ENCODE results near the gene MAGED4. TPM values are rescaled to one million over a fixed set of nuclear protein-coding genes. Genes with fewer than 3 reads are reported as not detected.
"Not testable (repeated sequence)": the region's sequence is repeated elsewhere in the genome, so short reads cannot be mapped to it uniquely, and the experiment has no call there.

The MAGED4 gene
- total RNA-seq, 1 donor from 2014 or later = 192 TPM

DNA sequence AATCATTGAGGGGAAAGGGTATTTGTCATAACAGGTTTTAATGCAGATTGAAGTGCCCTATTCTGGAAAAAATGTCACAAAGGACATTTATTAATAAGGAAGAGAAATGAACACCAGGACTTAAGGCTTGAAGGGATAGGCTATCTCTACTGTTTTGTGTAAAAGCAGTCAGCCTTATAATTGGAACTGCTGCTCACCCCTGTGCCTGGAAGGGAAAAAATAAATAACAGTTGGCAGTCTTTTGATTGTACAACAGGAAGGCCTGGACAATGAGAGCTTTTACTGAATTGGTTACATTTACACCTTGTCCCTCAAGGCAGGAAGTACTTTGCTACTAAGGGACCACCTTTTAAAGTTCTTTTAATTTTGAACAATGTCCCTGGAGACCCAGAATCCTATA is 17.8 kb upstream of the MAGED4 start:
- Mint-ChIP-seq H3K9me3 (ENCODE audit: unreplicated experiment) (no peaks in the 10 kb centered on the region), H3K27ac (ENCODE audit: unreplicated experiment) (no peak overlapping the region), H3K27me3 (ENCODE audit: unreplicated experiment) (no peaks in the 10 kb centered on the region), H3K4me3 (ENCODE audit: unreplicated experiment) (no peak overlapping the region), H3K36me3 (ENCODE audit: unreplicated experiment) (no peaks in the 10 kb centered on the region), H3K4me1 (ENCODE audit: low read depth, unreplicated experiment) (no peaks in the 10 kb centered on the region)
- TF ChIP-seq, protein P1, sequence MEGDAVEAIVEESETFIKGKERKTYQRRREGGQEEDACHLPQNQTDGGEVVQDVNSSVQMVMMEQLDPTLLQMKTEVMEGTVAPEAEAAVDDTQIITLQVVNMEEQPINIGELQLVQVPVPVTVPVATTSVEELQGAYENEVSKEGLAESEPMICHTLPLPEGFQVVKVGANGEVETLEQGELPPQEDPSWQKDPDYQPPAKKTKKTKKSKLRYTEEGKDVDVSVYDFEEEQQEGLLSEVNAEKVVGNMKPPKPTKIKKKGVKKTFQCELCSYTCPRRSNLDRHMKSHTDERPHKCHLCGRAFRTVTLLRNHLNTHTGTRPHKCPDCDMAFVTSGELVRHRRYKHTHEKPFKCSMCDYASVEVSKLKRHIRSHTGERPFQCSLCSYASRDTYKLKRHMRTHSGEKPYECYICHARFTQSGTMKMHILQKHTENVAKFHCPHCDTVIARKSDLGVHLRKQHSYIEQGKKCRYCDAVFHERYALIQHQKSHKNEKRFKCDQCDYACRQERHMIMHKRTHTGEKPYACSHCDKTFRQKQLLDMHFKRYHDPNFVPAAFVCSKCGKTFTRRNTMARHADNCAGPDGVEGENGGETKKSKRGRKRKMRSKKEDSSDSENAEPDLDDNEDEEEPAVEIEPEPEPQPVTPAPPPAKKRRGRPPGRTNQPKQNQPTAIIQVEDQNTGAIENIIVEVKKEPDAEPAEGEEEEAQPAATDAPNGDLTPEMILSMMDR (IDR thresholded peaks at IDR 0.05; ENCODE audit: partially characterized antibody, unreplicated experiment) = no peak
- DNase-seq = no peak

DNA sequence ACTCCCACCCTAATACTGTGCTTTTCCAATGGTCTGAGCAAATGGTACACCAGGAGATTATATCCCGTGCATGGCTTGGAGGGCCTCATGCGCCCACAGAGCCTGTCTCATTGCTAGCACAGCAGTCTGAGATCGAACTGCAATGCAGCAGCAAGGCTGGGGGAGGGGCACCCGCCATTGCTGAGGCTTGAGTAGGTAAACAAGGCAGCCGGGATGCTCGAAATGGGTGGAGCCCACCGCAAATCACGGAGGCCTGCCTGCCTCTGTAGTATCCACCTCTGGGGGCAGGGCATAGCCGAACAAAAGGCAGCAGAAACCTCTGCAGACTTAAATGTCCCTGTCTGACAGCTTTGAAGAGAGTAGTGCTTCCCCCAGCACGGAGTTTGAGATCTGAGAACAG is 13.6 kb upstream of the MAGED4 start:
- DNase-seq; H3K36me3 Mint-ChIP-seq (ENCODE audit: unreplicated experiment); H3K27ac Mint-ChIP-seq (ENCODE audit: unreplicated experiment); H3K27me3 Mint-ChIP-seq (ENCODE audit: unreplicated experiment); H3K4me3 Mint-ChIP-seq (ENCODE audit: unreplicated experiment); H3K9me3 Mint-ChIP-seq (ENCODE audit: unreplicated experiment); H3K4me1 Mint-ChIP-seq (ENCODE audit: low read depth, unreplicated experiment): not testable (repeated sequence)

DNA sequence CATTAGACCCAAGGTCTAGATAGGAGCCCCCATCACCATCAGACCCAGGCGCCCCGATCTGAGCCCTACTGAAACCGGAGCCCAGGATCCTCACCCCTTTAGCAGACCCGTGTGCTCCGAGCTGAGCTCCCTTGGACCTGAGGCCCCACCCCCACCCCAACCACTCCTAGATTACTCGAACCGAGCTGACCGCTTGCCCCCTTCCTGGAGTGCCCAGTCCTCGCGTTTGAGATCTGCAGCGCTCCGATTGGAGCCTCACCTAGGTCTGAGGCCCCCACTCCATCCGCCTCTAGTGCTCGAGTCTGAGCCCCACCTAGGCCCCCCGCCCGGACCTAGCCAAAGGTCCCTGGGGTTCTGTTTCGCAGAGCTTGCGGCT is 378 bp downstream of the MAGED4 start:
- DNase-seq; H3K9me3 Mint-ChIP-seq (ENCODE audit: unreplicated experiment); H3K4me1 Mint-ChIP-seq (ENCODE audit: low read depth, unreplicated experiment); H3K4me3 Mint-ChIP-seq (ENCODE audit: unreplicated experiment); H3K27me3 Mint-ChIP-seq (ENCODE audit: unreplicated experiment); H3K27ac Mint-ChIP-seq (ENCODE audit: unreplicated experiment); H3K36me3 Mint-ChIP-seq (ENCODE audit: unreplicated experiment): not testable (repeated sequence)

DNA sequence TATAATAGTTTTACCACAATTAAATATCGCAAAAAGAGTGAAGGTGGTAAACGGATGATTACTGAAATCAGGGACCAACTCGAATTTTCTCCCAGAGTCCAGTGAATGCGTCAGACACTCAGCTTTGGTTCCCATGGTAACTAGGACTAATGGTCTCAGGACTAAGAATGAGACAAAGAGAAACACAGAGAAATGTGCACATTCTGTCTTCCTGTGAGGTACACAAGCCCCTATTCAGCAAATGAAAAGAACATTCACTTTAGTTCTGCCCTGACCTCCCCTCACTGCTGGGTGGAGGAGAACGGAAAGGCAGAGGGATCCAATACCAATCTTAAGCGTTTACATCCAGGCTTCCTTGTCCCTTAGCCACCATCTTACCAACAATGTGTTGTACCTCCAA is 26.7 kb downstream of the MAGED4 start:
- not testable (repeated sequence) for H3K36me3 Mint-ChIP-seq (ENCODE audit: unreplicated experiment); H3K4me3 Mint-ChIP-seq (ENCODE audit: unreplicated experiment); H3K9me3 Mint-ChIP-seq (ENCODE audit: unreplicated experiment); H3K27me3 Mint-ChIP-seq (ENCODE audit: unreplicated experiment); H3K27ac Mint-ChIP-seq (ENCODE audit: unreplicated experiment); H3K4me1 Mint-ChIP-seq (ENCODE audit: low read depth, unreplicated experiment); DNase-seq

DNA sequence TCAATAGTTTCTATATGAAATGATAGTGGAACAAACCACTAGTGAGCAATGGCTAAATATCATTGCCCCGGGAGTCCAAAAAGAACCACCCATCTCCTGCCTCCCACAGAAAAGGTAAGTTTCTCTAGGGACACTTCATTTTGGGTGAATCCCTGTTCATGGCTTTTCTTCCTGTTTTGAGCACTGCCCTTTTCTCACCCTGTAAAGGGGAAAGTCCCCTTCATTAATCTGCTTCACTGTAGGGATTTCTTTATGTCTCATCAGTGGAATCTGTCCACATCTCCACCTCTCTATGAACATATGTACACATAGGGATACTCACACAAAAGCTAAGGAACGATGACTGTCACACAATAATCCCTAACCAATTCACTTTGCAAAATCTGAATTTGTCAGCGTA is 28.6 kb downstream of the MAGED4 start:
- no peaks in the 10 kb centered on the region for H3K27me3 Mint-ChIP-seq (ENCODE audit: unreplicated experiment)
- H3K36me3 Mint-ChIP-seq (ENCODE audit: unreplicated experiment) = no peaks in the 10 kb centered on the region
- no peak overlapping the region for H3K4me3 Mint-ChIP-seq (ENCODE audit: unreplicated experiment)
- H3K27ac Mint-ChIP-seq (ENCODE audit: unreplicated experiment) = no peak overlapping the region
- TF ChIP-seq, protein P1 (IDR thresholded peaks at IDR 0.05; ENCODE audit: partially characterized antibody, unreplicated experiment) = no peak
- DNase-seq = no peak
- H3K4me1 Mint-ChIP-seq (ENCODE audit: low read depth, unreplicated experiment) = no peaks in the 10 kb centered on the region
- no peaks in the 10 kb centered on the region for H3K9me3 Mint-ChIP-seq (ENCODE audit: unreplicated experiment)

DNA sequence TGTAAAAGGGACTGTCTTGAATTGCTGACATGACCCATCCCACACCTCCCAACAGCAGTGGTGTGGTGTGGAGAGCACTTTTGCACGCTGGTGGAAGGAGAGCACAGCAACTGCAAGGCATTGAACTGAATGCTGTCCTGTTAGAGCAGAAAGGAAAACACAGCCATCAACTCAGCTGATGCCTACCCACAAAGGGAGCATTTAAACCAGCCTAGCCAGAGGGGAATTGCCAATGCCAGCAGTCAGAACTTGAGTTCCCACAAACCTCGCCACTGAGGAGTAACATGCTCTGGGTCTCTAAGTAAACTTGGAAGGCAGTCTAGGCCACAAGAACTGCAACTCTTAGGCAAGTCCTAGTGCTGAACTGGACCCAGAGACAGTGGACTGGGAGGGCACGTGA is 31.9 kb downstream of the MAGED4 start:
- Mint-ChIP-seq H3K27me3 (ENCODE audit: unreplicated experiment) (no peaks in the 10 kb centered on the region), H3K9me3 (ENCODE audit: unreplicated experiment) (peaks cover 1% of the 10 kb centered on the region), H3K27ac (ENCODE audit: unreplicated experiment) (no peak overlapping the region), H3K4me3 (ENCODE audit: unreplicated experiment) (no peak overlapping the region), H3K4me1 (ENCODE audit: low read depth, unreplicated experiment) (no peaks in the 10 kb centered on the region), H3K36me3 (ENCODE audit: unreplicated experiment) (no peaks in the 10 kb centered on the region)
- TF ChIP-seq, protein P1 (IDR thresholded peaks at IDR 0.05; ENCODE audit: partially characterized antibody, unreplicated experiment) = no peak
- DNase-seq = no peak

All from glutamatergic neuron (in vitro differentiated cells).